NCI-H2196 treated with DMSO at 0.1 percent for 48 hours (cell line): ENCODE measurements around the gene AIF1.

Source experiments
- DNase-seq: peaks from one replicate; lab custom pipeline; 2025; ENCODE audit not compliant: unreplicated experiment; lab: John Stamatoyannopoulos, UW

Gene AIF1

GRCh38 chr6:31614684-31615578, at the start of gene AIF1:
AIF1 (plus strand) TSS chr6:31615234; CDS start chr6:31615330, 96 bp downstream.
- DNase-seq: no peak

- DNase-seq: no peak
These were observed 47.3 kb upstream of the AIF1 start for GRCh38 chr6:31567531-31568370.

- DNase-seq: no peak
These were observed 46.5 kb upstream of the AIF1 start for GRCh38 chr6:31568537-31568961.

GRCh38 chr6:31569861-31570536, 45.0 kb upstream of the AIF1 start:
- DNase-seq: no peak

- no peak for DNase-seq
These were observed 42.8 kb upstream of the AIF1 start, which contains the start of gene LTA for GRCh38 chr6:31572041-31572911. LTA (plus strand) TSS chr6:31572289; CDS start chr6:31572743, 454 bp downstream.

GRCh38 chr6:31573239-31574105, 41.6 kb upstream of the AIF1 start:
- no peak for DNase-seq

GRCh38 chr6:31574106-31575061, 40.6 kb upstream of the AIF1 start:
- no peak for DNase-seq

GRCh38 chr6:31575335-31575901, 39.6 kb upstream of the AIF1 start, which contains the start of gene TNF:
TNF (plus strand) TSS chr6:31575565; CDS start chr6:31575742, 177 bp downstream.
- DNase-seq: no peak

- DNase-seq: no peak
These were observed 38.9 kb upstream of the AIF1 start for GRCh38 chr6:31575952-31576685.

- no peak for DNase-seq
These were observed 38.0 kb upstream of the AIF1 start for GRCh38 chr6:31576897-31577578.

GRCh38 chr6:31577579-31577966, 37.5 kb upstream of the AIF1 start:
- DNase-seq: no peak

- DNase-seq: no peak
These were observed 36.6 kb upstream of the AIF1 start for GRCh38 chr6:31578184-31579118.

GRCh38 chr6:31579119-31579505, 35.9 kb upstream of the AIF1 start:
- DNase-seq: no peak

GRCh38 chr6:31579546-31580437, 35.2 kb upstream of the AIF1 start:
- DNase-seq: no peak

- no peak for DNase-seq
These were observed 34.6 kb upstream of the AIF1 start for GRCh38 chr6:31580438-31580740.
